DMS 273 (cell line): ENCODE data around the gene BNIP2.

ENCODE experiments used
- DNase-seq: peaks from one replicate; lab custom pipeline; 2025; ENCODE audit not compliant: unreplicated experiment; lab: John Stamatoyannopoulos, UW

Gene BNIP2

GRCh38 chr15:59636184-59636583, 52.9 kb downstream of the BNIP2 start:
- no peak for DNase-seq

DNA sequence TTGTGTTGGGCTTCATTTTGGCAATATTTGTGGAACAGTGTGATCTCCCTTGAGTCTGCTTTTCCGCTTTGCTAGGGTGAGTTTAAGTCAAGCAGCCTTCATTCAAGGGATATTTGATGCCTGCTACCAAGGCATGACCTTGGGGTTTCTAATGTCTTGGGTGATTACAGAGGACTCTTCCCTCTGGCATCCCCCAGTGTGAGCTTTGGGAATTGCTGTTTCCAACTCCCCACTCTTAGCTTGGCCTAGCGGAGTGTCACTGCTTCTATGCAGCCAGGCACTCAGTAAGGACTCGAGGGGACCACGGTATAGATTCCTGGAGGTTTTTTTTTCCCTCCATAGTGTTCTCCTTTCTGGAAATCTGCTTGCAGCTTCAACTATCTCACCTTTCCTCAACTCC, 56.4 kb downstream of the BNIP2 start:
- DNase-seq = peak; percentile 15

- peak; percentile 39 for DNase-seq
These were observed 66.8 kb downstream of the BNIP2 start for GRCh38 chr15:59622289-59622688.

DNA sequence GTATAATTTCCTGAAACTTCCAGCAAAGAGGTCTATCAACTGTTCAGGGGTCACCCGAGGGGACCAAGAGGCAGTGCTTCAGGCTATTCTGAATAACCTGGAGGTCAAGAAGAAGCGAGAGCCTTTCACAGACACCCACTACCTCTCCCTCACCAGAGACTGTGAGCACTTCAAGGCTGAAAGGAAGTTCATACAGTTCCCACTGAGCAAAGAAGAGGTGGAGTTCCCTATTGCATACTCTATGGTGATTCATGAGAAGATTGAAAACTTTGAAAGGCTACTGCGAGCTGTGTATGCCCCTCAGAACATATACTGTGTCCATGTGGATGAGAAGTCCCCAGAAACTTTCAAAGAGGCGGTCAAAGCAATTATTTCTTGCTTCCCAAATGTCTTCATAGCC, 70.7 kb downstream of the BNIP2 start:
- no peak for DNase-seq

- DNase-seq = no peak
These were observed 72.7 kb downstream of the BNIP2 start for GRCh38 chr15:59616379-59616778.

DNA sequence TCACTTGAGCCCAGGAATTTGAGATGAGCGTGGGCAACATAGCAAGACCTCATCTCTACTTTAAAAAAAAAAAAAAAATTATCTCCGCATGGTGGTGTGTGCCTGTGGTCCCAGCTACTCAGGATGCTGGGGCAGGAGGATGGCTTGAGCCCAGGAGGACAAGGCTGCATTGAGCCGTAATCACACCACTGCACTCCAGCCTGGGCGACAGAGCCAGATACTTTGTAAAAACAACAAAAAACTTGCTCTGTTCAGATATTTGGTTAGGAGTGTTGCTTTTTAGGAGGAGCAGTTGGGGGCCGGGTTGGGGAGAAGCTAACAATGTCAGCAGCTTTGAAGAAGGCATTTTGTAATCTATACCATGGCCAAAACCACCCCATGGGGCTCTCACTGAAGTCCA, 73.5 kb downstream of the BNIP2 start:
- no peak for DNase-seq

DNA sequence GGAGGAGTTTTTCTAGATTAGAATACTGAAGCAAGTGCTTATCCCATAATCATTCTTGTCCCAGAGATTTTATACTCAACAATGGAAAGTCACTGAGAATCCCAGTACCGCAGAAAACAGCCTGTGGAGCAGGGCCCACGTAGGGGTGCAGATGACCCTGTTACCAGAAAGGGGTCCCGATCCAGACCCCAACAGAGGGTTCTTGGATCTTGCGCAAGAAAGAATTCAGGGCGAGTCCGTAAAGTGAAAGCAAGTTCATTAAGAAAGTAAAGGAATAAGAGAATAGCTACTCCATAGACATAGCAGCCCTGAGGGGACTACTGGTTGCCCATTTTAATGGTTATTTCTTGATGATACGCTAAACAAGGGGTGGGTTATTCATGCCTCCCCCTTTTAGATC, 75.0 kb downstream of the BNIP2 start:
- DNase-seq = no peak

DNA sequence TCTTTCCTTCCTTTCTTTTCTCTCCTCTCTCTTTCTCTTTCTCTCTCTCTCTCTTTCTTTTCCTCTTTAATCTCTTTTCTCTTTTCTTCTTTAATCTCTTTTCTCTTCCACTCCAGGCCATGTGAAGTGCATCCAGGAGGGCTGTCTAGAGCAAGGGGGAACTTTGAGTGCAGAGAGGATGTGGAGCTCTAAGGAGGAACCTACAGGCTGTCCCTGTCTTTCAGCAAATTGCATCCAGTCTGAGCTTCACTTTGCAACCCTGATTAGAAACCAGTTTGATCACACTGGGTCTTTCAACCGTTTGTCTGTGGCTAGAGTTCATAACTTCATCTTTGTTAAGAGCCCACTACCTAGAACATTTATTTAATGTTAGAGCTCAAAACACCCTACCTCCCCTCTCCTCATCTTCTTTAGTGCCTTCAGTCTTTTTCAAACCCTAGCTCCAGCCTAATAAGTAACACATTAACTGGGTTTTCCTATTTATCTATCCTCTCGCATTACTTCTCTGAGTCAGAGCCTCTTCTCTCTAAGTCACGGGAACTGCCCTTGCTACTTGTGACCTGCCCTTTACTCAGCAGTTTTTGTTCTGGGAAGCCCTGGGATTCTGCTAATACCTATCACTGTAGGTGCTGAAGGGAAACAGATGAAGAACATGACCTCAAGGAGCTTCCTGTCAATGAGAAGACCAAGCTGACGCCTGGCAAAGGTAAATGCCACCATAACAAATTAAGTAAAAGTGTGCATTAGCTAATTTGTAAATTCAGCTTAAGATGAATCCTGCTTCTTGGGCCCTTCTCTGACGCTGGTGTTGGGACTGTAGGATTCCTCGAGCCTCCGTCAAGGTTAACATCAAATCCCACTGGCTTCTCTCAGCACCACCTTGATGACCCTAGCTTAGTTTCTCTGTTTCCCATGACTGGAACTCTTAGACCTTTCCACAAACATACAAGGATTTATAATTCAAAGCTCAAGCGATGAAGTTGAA, 77.6 kb downstream of the BNIP2 start, which contains the start of gene GCNT3:
Gene GCNT3 (plus strand): TSS at position 508 of the 985 bp plus-strand sequence. CDS start 6,456 bp downstream, outside the sequence.
- DNase-seq = no peak

- peak; percentile 6 for DNase-seq
These were observed 79.1 kb downstream of the BNIP2 start for GRCh38 chr15:59609730-59610712.
